Type B pancreatic cell (in vitro differentiated cells): ENCODE measurements around the gene CRYBB1. TPM values are rescaled to one million over a fixed set of nuclear protein-coding genes. Genes with fewer than 3 reads are reported as not detected.

Experiments
- DNase-seq: peaks from one replicate; pipeline ENCODE4 v3.0.0; 2021; ENCODE audit warnings: mixed read lengths; ENCODE audit not compliant: unreplicated experiment; ENCODE audit errors: extremely low spot score
- H3K27ac Mint-ChIP-seq: 2 replicates; pipeline ENCODE4 v1.8.0; 2021; ENCODE audit warnings: mild to moderate bottlenecking, mixed read lengths
- H3K27me3 Mint-ChIP-seq: 2 replicates; pipeline ENCODE4 v1.8.0; 2021; ENCODE audit warnings: mixed read lengths
- H3K36me3 Mint-ChIP-seq: 2 replicates; pipeline ENCODE4 v1.8.0; 2021; ENCODE audit warnings: mixed read lengths
- H3K4me1 Mint-ChIP-seq: one replicate; pipeline ENCODE4 v1.8.0; 2021; ENCODE audit warnings: mixed read lengths; ENCODE audit not compliant: unreplicated experiment
- H3K4me3 Mint-ChIP-seq: 2 replicates; pipeline ENCODE4 v1.8.0; 2021; ENCODE audit warnings: mild to moderate bottlenecking, mixed read lengths
- H3K9me3 Mint-ChIP-seq: 2 replicates; pipeline ENCODE4 v1.8.0; 2021; ENCODE audit warnings: mixed read lengths
- total RNA-seq: library from RNA; stranded (reverse); gene quantifications from 2 replicates; pipeline ENCODE4 v1.2.1, GENCODE V29; 2021; ENCODE audit warnings: low replicate concordance
- TF ChIP-seq, protein P1 (sequence below): fragments of 200-600 bp; sonication (generic); conservative IDR thresholded peaks from 2 replicates; pipeline ENCODE4 v1.5.0; 2021; ENCODE audit warnings: antibody characterized with exemption, mild to moderate bottlenecking

The CRYBB1 gene
- total RNA-seq, 1 donor from 2014 or later, result 4.6 TPM

DNA sequence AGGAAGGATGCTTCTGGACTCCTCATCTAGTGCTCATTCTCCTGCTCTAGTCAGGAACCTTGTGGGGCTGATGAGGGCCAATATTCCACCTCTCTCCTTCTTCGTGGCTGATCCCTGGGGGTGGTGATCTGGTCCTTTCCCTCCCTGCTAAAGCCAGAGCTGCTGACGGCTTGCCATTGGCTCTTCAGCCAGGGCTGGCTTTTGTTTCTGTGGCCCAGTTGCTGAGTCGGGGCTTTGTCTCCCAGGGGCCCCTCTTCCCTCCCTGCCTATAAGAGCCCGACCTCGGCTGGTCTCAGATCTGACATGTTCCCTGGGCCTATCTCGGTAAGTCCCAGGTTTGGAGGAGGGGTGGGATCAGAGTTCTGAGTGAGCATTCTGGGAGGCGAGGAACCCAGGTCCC is 3.8 kb upstream of the CRYBB1 start, which contains the start of gene CRYBA4:
CRYBA4 (plus strand) TSS at position 301 of the 400 bp plus-strand sequence. CDS start 634 bp downstream, outside the sequence.
- Mint-ChIP-seq H3K4me1 (peaks cover 13% of the 10 kb centered on the region), H3K36me3 (no peaks in the 10 kb centered on the region), H3K27ac (no peak within 1 kb of the TSS), H3K9me3 (no peaks in the 10 kb centered on the region), H3K27me3 (peaks cover 27% of the 10 kb centered on the region), H3K4me3 (no peak within 1 kb of the TSS)
- TF ChIP-seq, protein P1, sequence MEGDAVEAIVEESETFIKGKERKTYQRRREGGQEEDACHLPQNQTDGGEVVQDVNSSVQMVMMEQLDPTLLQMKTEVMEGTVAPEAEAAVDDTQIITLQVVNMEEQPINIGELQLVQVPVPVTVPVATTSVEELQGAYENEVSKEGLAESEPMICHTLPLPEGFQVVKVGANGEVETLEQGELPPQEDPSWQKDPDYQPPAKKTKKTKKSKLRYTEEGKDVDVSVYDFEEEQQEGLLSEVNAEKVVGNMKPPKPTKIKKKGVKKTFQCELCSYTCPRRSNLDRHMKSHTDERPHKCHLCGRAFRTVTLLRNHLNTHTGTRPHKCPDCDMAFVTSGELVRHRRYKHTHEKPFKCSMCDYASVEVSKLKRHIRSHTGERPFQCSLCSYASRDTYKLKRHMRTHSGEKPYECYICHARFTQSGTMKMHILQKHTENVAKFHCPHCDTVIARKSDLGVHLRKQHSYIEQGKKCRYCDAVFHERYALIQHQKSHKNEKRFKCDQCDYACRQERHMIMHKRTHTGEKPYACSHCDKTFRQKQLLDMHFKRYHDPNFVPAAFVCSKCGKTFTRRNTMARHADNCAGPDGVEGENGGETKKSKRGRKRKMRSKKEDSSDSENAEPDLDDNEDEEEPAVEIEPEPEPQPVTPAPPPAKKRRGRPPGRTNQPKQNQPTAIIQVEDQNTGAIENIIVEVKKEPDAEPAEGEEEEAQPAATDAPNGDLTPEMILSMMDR, result no peak
- DNase-seq, result no peak

DNA sequence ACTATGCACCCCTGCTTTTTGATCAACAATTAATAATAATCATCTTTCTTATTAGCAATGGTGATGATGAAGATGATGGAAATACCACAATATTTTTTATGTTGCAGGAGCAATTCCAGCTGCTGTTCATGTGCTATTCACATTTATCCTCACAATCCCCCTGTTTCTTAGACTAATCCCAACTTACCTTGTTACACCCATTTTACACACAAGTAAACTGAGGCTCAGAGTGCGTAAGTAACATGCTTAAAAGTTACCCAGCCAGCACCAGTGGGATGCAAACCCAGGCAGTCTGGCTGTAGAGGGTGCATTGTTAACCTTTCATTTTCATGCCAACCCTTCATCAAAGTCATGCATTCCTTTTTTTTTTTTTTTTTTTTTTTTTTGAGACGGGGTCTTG is 2.4 kb upstream of the CRYBB1 start:
- peaks cover 18% of the 10 kb centered on the region for H3K4me1 Mint-ChIP-seq
- peaks cover 32% of the 10 kb centered on the region for H3K27me3 Mint-ChIP-seq
- no peaks in the 10 kb centered on the region for H3K9me3 Mint-ChIP-seq
- H3K27ac Mint-ChIP-seq, result no peak overlapping the region
- H3K4me3 Mint-ChIP-seq, result no peak overlapping the region
- no peak for DNase-seq
- no peaks in the 10 kb centered on the region for H3K36me3 Mint-ChIP-seq
- TF ChIP-seq, protein P1, result no peak

DNA sequence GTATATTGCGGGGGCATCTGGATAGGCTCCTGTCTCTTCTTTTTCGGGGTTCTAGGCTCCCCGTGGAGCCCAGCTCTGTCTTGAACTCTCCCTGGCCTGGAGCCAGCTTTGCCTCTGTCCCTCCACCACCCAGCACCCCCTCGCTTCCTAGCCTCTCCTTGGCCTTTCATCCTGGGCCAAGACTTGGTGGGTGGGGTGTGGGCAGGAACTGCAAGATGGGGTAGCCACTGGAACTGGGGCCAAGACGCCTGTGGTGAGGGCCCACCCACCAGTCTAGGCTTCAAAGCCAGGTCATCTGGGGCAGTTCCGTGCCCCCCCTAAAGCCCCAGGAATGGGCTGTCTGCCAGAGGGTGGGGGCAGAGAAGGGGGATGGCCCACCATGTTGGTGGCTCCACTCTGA is 1.7 kb upstream of the CRYBB1 start:
- peaks cover 33% of the 10 kb centered on the region for H3K27me3 Mint-ChIP-seq
- no peak overlapping the region for H3K4me3 Mint-ChIP-seq
- DNase-seq, result no peak
- H3K36me3 Mint-ChIP-seq, result no peaks in the 10 kb centered on the region
- no peak overlapping the region for H3K27ac Mint-ChIP-seq
- TF ChIP-seq, protein P1, result no peak
- no peaks in the 10 kb centered on the region for H3K9me3 Mint-ChIP-seq
- peaks cover 18% of the 10 kb centered on the region for H3K4me1 Mint-ChIP-seq

DNA sequence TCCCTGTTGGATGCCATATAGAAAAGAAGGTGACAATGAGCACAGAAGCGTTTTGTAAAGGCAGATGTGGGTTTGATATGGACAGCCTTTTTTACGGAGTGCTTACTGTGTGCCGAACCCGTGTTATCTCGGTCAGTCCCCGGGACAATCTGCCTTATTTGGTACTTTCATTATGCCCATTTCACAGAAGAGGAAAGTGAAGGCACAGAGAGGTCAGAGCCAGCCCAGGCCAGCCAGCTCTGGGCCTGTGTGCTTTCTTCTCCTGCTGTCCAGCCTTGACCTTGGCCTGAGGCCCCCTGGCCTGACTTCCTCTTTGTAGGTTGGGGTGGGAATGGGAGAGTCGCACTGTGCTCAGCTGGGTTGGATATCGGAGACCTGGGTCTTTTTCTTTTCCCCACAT is 628 bp upstream of the CRYBB1 start:
- H3K36me3 Mint-ChIP-seq, result no peaks in the 10 kb centered on the region
- no peak overlapping the region for H3K27ac Mint-ChIP-seq
- DNase-seq, result no peak
- no peak overlapping the region for H3K4me3 Mint-ChIP-seq
- TF ChIP-seq, protein P1, result no peak
- peaks cover 25% of the 10 kb centered on the region for H3K4me1 Mint-ChIP-seq
- H3K27me3 Mint-ChIP-seq, result peaks cover 38% of the 10 kb centered on the region
- H3K9me3 Mint-ChIP-seq, result no peaks in the 10 kb centered on the region

DNA sequence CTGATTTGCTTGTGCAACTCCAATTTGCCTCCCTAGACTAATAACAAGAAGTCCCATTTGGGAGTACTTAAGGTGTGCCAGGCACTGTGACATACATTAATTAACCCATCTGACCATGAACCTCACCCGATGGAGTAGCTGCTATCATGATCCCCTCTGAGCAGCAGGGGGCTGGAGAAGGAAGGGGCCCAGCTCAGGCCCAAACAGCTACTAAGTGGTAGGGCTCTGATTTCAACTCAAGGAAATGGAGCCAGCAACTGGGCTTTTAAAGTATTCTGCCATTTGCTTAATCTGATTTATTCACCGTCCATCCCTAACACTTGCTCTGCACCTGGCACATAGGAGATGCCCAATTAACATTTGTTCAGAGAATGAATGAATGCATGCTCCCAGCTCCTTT is 1.2 kb downstream of the CRYBB1 start:
- H3K27ac Mint-ChIP-seq, result no peak overlapping the region
- peaks cover 25% of the 10 kb centered on the region for H3K4me1 Mint-ChIP-seq
- TF ChIP-seq, protein P1, result no peak
- H3K9me3 Mint-ChIP-seq, result no peaks in the 10 kb centered on the region
- no peak overlapping the region for H3K4me3 Mint-ChIP-seq
- H3K36me3 Mint-ChIP-seq, result no peaks in the 10 kb centered on the region
- peaks cover 44% of the 10 kb centered on the region for H3K27me3 Mint-ChIP-seq
- no peak for DNase-seq

DNA sequence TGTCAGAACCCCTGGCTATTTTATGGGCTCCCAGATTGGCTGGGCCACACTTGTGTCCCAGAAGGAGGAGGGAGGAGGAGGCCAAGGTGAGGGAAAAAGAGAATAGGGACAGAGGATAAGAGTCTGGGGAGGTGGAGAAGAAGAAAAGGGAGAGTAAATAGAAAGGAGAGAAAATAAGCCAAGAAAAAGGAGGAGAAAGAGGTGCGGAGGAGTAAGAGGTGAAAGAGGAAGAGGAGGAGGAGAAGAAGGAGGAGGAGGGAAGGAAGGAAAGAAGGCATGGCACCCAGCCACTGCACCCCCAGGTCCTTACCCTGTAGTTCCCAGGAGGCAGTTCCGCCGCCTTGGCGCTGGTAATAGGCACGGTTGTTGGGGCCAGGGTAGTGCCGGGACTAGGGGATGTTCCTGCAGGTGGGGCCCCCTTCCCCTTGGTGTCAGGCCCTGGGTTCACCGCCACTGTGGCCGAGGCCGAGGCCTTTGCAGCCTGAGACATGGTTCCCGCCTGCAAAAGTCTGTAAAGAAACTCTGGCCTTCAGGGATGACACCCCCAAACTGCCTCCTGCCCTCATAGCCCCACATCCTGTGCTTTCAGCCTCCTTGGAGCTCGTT is 1.9 kb downstream of the CRYBB1 start:
- TF ChIP-seq, protein P1, result no peak
- H3K27me3 Mint-ChIP-seq, result peaks cover 39% of the 10 kb centered on the region
- H3K27ac Mint-ChIP-seq, result no peak overlapping the region

More for the DNA sequence above, 1.9 kb downstream of the CRYBB1 start:
- no peaks in the 10 kb centered on the region for H3K9me3 Mint-ChIP-seq
- no peaks in the 10 kb centered on the region for H3K36me3 Mint-ChIP-seq
- peaks cover 25% of the 10 kb centered on the region for H3K4me1 Mint-ChIP-seq
- DNase-seq, result no peak
- no peak overlapping the region for H3K4me3 Mint-ChIP-seq
